Measurements from ENCODE around the gene SLC24A3. TPM values are rescaled to one million over a fixed set of nuclear protein-coding genes. Genes with fewer than 3 reads are reported as not detected.

Gene SLC24A3
- total and polyA plus RNA-seq, 2 of the 13 experiments (the other 11 are each of a cell fraction or from before 2014, with no cell fraction given): not detected

GRCh38 chr20:19661717-19662636 is 449.5 kb downstream of the SLC24A3 start (continued):
- TF ChIP-seq ZBTB38 (CRISPR knock-in tag; IDR thresholded peaks at IDR 0.05): 0 out of 2 replicates have a peak, but pooled peaks have one; percentile 48
- no peak for TF ChIP-seq IKZF4 (CRISPR knock-in tag; IDR thresholded peaks at IDR 0.05; ENCODE audit: borderline replicate concordance, low read depth, not compliant biosample characterization)
- no peak for TF ChIP-seq ZNF576 (CRISPR knock-in tag; IDR thresholded peaks at IDR 0.05)
- peak; percentile 41; the same call in 1 of the 2 replicates for TF ChIP-seq RXRB (CRISPR knock-in tag; IDR thresholded peaks at IDR 0.05; ENCODE audit: borderline replicate concordance)
- TF ChIP-seq HNRNPH1 (optimal IDR thresholded peaks at IDR 0.05; ENCODE audit: low read depth, low read length): no peak
- TF ChIP-seq, protein P1, sequence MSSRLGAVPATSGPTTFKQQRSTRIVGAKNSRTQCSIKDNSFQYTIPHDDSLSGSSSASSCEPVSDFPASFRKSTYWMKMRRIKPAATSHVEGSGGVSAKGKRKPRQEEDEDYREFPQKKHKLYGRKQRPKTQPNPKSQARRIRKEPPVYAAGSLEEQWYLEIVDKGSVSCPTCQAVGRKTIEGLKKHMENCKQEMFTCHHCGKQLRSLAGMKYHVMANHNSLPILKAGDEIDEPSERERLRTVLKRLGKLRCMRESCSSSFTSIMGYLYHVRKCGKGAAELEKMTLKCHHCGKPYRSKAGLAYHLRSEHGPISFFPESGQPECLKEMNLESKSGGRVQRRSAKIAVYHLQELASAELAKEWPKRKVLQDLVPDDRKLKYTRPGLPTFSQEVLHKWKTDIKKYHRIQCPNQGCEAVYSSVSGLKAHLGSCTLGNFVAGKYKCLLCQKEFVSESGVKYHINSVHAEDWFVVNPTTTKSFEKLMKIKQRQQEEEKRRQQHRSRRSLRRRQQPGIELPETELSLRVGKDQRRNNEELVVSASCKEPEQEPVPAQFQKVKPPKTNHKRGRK (CRISPR knock-in tag; IDR thresholded peaks at IDR 0.05): no peak
- no peak for TF ChIP-seq ZKSCAN1 (IDR thresholded peaks at IDR 0.05; ENCODE audit: low read length)
- TF ChIP-seq KLF13 (CRISPR knock-in tag; IDR thresholded peaks at IDR 0.05): no peak
- no peak for TF ChIP-seq SALL2 (CRISPR knock-in tag; IDR thresholded peaks at IDR 0.05)
- TF ChIP-seq ZZZ3 (CRISPR knock-in tag; IDR thresholded peaks at IDR 0.05; ENCODE audit: borderline replicate concordance): no peak
- TF ChIP-seq CENPT (CRISPR knock-in tag; IDR thresholded peaks at IDR 0.05; ENCODE audit: low read depth): no peak
- TF ChIP-seq HNF1A (IDR thresholded peaks at IDR 0.05; ENCODE audit: low read depth): no peak
- TF ChIP-seq HNF1A (CRISPR knock-in tag; IDR thresholded peaks at IDR 0.05; ENCODE audit: borderline replicate concordance): peak; percentile 18; the same call in 1 of the 2 replicates
- no peak for TF ChIP-seq MLLT10 (CRISPR knock-in tag; IDR thresholded peaks at IDR 0.05)
- TF ChIP-seq WIZ (CRISPR knock-in tag; IDR thresholded peaks at IDR 0.05): no peak
- no peak for TF ChIP-seq LCORL (IDR thresholded peaks at IDR 0.05)
- TF ChIP-seq LCORL (CRISPR knock-in tag; IDR thresholded peaks at IDR 0.05): 0 out of 2 replicates have a peak, but pooled peaks have one; percentile 26
- TF ChIP-seq RAD51 (IDR thresholded peaks at IDR 0.05; ENCODE audit: borderline replicate concordance): no peak
- no peak for TF ChIP-seq RNF2 (conservative IDR thresholded peaks at IDR 0.05; ENCODE audit: low read depth)
- TF ChIP-seq HMGXB4 (CRISPR knock-in tag; IDR thresholded peaks at IDR 0.05; ENCODE audit: borderline replicate concordance in 1 of 2, low read depth in 1 of 2): peak; percentile 17 to 40; a peak in 2 of 4 replicates
- TF ChIP-seq ZNF816 (CRISPR knock-in tag; IDR thresholded peaks at IDR 0.05; ENCODE audit: borderline replicate concordance): no peak
- TF ChIP-seq NR2F6 (IDR thresholded peaks at IDR 0.05): no peak
- TF ChIP-seq NR2F6 (CRISPR knock-in tag; IDR thresholded peaks at IDR 0.05): peak; percentile 27; the same call in 1 of the 2 replicates
